ENCODE results near the gene APBA2.
"Not testable (repeated sequence)": the region's sequence is repeated elsewhere in the genome, so short reads cannot be mapped to it uniquely, and the experiment has no call there.

The APBA2 gene

DNA sequence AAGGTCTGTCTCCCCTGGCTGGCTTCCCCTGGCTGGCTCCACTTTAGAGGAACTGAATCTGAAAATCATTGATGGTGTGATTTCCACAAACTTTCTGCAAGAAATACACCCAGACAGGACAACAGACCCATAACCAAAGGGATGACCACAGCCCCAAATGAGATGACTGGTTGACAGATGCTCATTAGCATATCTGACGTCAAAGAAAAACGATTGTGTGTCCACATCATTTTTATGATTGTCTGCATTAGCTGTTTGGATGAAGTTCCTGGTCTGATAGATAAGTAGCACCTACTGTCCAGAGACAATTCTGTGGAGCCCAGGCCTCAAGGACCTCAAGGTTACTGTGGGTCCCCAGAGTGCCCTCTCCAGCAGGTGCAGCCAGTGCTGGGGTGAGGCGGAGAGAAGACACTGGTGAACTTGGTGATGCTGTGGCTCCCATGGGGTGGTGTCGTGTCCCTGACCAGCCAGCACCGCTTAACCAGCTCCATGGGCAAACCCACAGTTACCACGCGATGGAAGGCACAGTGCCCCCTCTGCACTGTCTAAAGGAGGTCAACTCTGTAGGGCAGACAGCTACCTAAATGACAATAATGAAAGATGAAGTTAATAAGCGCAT is 256.5 kb downstream of the APBA2 start:
- no peak for DNase-seq

DNA sequence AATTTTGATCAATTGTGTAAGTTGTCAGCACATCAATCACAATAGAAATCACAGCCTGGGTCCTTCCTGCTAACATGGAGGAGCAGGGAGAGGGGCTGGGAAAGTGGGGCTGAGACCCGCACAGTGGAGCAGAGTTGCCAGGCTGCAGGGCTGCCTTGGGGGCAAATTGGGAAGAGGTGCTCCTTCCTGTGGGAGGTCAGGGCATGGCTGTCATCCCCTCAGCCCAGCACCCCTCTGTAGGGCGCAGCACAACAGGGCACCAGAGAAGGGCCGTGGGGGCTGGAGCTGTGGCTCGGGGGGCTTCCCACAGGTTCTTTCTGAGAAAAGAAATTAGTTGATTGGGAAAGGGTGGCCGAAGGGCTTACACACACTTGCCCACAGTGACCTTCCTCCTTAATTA is 257.5 kb downstream of the APBA2 start:
- no peak for DNase-seq

DNA sequence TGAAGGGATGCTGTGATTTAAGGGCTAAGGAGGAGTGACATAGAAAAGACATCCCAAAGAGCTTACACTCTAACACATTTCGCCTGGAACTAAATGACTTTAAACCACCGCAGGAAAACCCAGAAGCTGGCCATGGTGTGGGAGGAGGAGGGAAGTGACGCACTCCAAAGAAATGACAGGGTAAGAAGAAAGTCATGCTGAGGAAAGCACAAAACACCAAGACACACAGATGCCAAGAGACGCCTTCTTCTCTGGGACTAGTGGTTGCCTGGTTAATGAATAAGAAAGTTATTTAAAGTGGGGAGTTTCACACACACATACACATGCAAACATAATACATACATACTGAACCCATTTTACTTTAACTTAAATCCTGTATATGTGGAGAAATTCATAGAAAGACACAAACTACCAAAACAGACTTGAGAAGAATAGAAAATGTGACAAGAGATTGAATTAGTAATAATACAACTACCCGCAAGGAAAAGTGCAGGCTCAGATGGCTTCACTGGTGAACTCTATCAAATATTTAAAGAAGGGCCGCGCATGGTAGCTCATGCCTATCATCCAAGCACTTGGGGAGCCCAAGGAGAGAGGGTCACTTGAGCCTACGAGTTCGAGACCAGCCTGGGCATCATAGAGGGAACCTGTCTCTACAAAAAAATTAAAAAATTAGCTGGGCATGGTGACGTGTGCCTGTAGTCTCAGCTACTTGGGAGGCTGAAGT is 258.3 kb downstream of the APBA2 start:
- DNase-seq: no peak

DNA sequence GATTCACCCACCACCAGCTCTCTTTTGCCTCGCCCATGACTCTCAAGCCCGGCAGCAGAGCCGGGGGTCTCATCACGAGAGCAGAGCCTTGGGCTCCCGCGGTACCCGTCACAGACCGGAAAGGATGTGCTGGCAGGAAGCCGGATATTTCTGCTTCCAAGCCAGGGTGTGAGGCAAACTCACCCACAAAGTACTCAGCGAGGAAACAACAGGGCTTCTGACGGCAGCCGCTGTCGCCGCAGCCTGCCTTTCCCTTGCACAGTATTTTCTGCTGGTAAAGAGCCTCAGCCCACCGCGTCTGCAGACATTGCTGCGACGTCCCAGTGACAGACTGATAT is 263.9 kb downstream of the APBA2 start:
- no peak for DNase-seq

DNA sequence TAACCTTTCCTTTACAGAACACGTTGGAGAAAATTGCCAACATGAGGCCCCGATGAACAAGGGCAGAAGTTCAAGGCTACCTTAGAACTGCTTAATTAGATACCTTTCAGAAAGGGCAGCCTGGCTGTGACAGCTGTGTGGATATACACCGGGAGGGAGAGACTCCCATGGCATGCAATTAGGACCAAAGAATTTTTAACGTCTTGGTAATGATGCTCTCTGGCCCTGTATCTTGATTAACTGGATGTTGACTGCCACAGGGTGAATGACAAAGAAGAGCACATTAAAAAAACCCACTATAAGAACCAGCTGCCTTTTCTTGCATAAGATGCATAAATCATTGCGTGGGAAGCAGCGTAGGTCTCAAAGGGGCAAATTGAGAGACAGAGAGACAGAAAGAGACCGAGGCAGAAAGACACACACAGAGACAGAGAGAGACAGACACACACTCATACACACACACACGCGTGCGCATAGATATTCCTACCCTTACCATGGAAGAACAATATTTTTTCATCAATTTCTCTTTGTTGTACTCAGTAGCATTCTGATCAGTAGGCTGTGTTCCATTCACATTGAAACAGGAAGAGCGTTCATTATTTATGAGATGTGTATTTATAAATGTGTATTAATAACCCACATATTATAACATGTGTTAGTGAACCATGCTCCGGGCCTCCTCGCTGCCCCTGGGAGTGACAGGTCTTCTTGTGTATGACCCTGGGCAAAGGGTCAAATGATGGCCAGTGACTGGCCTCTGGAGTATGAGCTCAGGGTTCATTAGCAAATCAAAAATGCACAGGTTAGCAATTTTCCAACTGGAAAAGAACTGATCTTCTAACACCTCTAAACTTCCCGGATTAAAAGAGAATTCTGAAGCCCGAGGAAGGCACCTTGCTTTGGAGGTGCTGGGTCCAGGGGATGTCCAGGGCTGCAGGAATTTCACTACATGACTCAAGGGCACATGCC is 265.0 kb downstream of the APBA2 start:
- no peak for DNase-seq

GRCh38 chr15:29151484-29151857 is 265.7 kb downstream of the APBA2 start:
- no peak for DNase-seq

GRCh38 chr15:29156521-29156920 is 270.7 kb downstream of the APBA2 start:
- DNase-seq: no peak

DNA sequence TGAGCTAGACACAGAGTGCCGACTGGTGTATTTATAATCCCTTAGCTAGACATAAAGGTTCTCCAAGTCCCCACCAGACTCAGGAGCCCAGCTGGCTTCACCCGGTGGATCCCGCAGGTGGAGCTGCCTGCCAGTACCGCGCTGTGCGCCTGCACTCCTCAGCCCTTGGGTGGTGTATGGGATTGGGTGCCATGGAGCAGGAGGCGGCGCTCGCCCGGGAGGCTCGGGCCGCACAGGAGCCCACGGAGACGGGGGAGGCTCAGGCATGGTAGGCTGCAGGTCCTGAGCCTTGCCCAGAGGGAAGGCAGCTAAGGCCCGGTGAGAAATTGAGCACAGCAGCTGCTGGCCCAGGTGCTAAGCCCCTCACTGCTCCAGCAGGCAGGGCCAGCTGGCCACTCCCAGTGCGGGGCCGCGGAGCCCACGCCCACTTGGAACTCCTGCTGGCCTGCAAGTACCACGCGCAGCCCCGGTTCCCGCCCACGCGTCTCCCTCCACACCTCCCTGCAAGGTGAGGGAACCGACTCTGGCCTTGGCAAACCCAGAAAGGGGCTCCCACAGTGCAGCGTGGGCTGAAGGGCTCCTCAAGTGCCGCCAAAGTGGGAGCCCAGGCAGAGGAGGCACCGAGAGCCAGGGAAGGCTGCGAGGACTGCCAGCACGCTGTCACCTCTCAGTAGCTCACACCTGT is 274.1 kb downstream of the APBA2 start:
- no peak for DNase-seq

GRCh38 chr15:29162411-29162810 is 276.6 kb downstream of the APBA2 start:
- DNase-seq: no peak

DNA sequence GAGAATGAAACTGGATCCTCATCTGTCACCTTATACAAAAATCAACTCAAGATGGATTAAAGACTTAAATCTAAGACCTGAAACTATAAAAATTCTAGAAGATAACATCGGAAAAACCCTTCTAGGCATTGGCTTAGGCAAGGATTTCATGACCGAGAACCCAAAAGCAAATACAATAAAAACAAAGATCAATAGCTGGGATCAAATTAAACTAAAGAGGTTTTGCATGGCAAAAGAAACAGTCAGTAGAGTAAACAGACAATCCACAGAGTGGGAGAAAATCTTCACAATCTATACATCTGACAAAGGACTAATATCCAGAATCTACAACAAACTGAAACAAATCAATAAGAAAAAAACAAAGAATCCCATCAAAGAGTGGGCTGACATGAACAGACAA is 281.3 kb downstream of the APBA2 start:
- not testable (repeated sequence) for DNase-seq

Measured in NCI-H226 (cell line).